ENCODE results near the gene TARP.
"Not testable (repeated sequence)": the region's sequence is repeated elsewhere in the genome, so short reads cannot be mapped to it uniquely, and the experiment has no call there.

TARP gene

GRCh38 chr7:38241071-38241470, 32.4 kb downstream of the TARP start:
- Histone ChIP-seq H3K9me3 (no peaks in the 10 kb centered on the region), H3K36me3 (no peaks in the 10 kb centered on the region), H3K27me3 (no peaks in the 10 kb centered on the region), H3K4me1 (ENCODE audit: insufficient read depth) (no peaks in the 10 kb centered on the region), H3K4me3 (no peak overlapping the region), H3K27ac (no peak overlapping the region)
- no peak for DNase-seq
- TF ChIP-seq EP300 (IDR thresholded peaks at IDR 0.05) (no peak), CTCF (IDR thresholded peaks at IDR 0.05) (no peak), POLR2A (IDR thresholded peaks at IDR 0.05) (no peak)
- WGBS, 3 donors = 70 to 76% (median 75%) methylated on average over 3 of the region's 3 CpGs
- intact Hi-C loops (cut with DNase I) = no loop called here

- H3K36me3 ChIP-seq; H3K27ac ChIP-seq; H3K4me1 ChIP-seq (ENCODE audit: insufficient read depth); intact Hi-C loops (cut with DNase I); H3K27me3 ChIP-seq; H3K4me3 ChIP-seq; DNase-seq; H3K9me3 ChIP-seq: not testable (repeated sequence)
- WGBS, 3 donors = 82 to 96% (median 89%) methylated on average over 10 of the region's 10 CpGs
Observed at GRCh38 chr7:38239129-38239528, 34.3 kb downstream of the TARP start.

GRCh38 chr7:38235606-38236005, 37.8 kb downstream of the TARP start:
- 24 to 33% (median 32%) methylated on average over 4 of the region's 4 CpGs for WGBS, 3 donors
- Histone ChIP-seq H3K4me1 (ENCODE audit: insufficient read depth) (no peaks in the 10 kb centered on the region), H3K4me3 (no peak overlapping the region), H3K9me3 (no peaks in the 10 kb centered on the region), H3K27ac (no peak overlapping the region), H3K27me3 (no peaks in the 10 kb centered on the region), H3K36me3 (no peaks in the 10 kb centered on the region)
- DNase-seq = no peak
- intact Hi-C loops (cut with DNase I) = no loop called here
- TF ChIP-seq EP300 (IDR thresholded peaks at IDR 0.05) = no peak
- TF ChIP-seq CTCF (IDR thresholded peaks at IDR 0.05) = no peak
- no peak for TF ChIP-seq POLR2A (IDR thresholded peaks at IDR 0.05)

GRCh38 chr7:38234759-38235158, 38.7 kb downstream of the TARP start:
- H3K9me3 ChIP-seq; H3K36me3 ChIP-seq; DNase-seq; H3K4me1 ChIP-seq (ENCODE audit: insufficient read depth); H3K27me3 ChIP-seq; intact Hi-C loops (cut with DNase I); H3K27ac ChIP-seq; H3K4me3 ChIP-seq: not testable (repeated sequence)
- 88 to 89% (median 89%) methylated on average over 11 of the region's 11 CpGs for WGBS, 3 donors

- intact Hi-C loops (cut with DNase I) = no loop called here
- Histone ChIP-seq H3K9me3 (no peaks in the 10 kb centered on the region), H3K27ac (no peak overlapping the region), H3K27me3 (no peaks in the 10 kb centered on the region), H3K4me1 (ENCODE audit: insufficient read depth) (no peaks in the 10 kb centered on the region), H3K36me3 (no peaks in the 10 kb centered on the region), H3K4me3 (no peak overlapping the region)
- no peak for DNase-seq
- TF ChIP-seq EP300 (IDR thresholded peaks at IDR 0.05) = no peak
- TF ChIP-seq POLR2A (IDR thresholded peaks at IDR 0.05) = no peak
- TF ChIP-seq CTCF (IDR thresholded peaks at IDR 0.05) = no peak
- WGBS, 3 donors = 71 to 82% (median 78%) methylated on average over 11 of the region's 11 CpGs
Observed at GRCh38 chr7:38232502-38233366, 40.7 kb downstream of the TARP start.

Measured in ovary (tissue), 7 donors.